Ishikawa (cell line): Measurements from ENCODE around the gene MYH8.

ENCODE experiments used
- CREB1 ChIP-seq: IDR thresholded peaks from 2 replicates; pipeline ENCODE4 v1.6.1; 2012; ENCODE audit warnings: low read depth
- EP300 ChIP-seq: IDR thresholded peaks from 2 replicates; pipeline ENCODE4 v1.6.1; 2012; ENCODE audit warnings: borderline replicate concordance
- FOXM1 ChIP-seq: IDR thresholded peaks from 2 replicates; pipeline ENCODE4 v1.6.1; 2012; ENCODE audit warnings: low read depth, borderline replicate concordance
- NFIC ChIP-seq: IDR thresholded peaks from 2 replicates; pipeline ENCODE4 v1.6.1; 2012
- RAD21 ChIP-seq: IDR thresholded peaks from 2 replicates; pipeline ENCODE4 v1.6.1; 2012; ENCODE audit warnings: low read depth
- TCF12 ChIP-seq: IDR thresholded peaks from 2 replicates; pipeline ENCODE4 v1.6.1; 2012; ENCODE audit warnings: low read depth
- YY1 ChIP-seq: IDR thresholded peaks from 2 replicates; pipeline ENCODE4 v1.6.1; 2012; ENCODE audit warnings: low read depth
- TF ChIP-seq, protein P1 (sequence below): IDR thresholded peaks from 2 replicates; pipeline ENCODE4 v1.6.1; 2012; ENCODE audit warnings: low read depth, mild to moderate bottlenecking

DNA sequence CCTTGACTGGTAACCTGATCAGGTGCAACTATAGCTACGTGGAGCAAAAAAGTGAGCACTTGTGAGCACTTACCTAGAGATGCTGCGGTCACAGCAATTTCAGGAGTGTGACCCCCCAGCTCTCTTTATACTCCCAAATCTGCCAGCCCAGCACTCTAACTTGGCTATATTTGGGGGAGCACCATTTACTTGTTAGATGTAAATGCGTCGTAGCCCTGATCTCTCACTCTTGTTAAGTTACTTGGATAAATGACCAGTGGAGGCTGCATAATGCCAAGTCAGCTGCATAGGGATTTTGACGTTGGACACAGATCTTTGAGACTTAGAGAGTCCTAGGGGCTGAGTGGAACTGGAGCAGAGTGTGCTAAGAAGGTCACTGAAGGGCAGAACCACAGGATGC lies 48.8 kb downstream of the MYH8 start, which contains the start of gene MYH13:
- no peak for TF ChIP-seq TCF12
- TF ChIP-seq RAD21, result no peak
- TF ChIP-seq, protein P1, sequence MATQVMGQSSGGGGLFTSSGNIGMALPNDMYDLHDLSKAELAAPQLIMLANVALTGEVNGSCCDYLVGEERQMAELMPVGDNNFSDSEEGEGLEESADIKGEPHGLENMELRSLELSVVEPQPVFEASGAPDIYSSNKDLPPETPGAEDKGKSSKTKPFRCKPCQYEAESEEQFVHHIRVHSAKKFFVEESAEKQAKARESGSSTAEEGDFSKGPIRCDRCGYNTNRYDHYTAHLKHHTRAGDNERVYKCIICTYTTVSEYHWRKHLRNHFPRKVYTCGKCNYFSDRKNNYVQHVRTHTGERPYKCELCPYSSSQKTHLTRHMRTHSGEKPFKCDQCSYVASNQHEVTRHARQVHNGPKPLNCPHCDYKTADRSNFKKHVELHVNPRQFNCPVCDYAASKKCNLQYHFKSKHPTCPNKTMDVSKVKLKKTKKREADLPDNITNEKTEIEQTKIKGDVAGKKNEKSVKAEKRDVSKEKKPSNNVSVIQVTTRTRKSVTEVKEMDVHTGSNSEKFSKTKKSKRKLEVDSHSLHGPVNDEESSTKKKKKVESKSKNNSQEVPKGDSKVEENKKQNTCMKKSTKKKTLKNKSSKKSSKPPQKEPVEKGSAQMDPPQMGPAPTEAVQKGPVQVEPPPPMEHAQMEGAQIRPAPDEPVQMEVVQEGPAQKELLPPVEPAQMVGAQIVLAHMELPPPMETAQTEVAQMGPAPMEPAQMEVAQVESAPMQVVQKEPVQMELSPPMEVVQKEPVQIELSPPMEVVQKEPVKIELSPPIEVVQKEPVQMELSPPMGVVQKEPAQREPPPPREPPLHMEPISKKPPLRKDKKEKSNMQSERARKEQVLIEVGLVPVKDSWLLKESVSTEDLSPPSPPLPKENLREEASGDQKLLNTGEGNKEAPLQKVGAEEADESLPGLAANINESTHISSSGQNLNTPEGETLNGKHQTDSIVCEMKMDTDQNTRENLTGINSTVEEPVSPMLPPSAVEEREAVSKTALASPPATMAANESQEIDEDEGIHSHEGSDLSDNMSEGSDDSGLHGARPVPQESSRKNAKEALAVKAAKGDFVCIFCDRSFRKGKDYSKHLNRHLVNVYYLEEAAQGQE, result no peak
- no peak for TF ChIP-seq YY1
- TF ChIP-seq NFIC, result no peak
- no peak for TF ChIP-seq FOXM1
- no peak for TF ChIP-seq EP300
- no peak for TF ChIP-seq CREB1
